OCI-LY7 (cell line): ENCODE data around the gene PAX7. TPM values are rescaled to one million over a fixed set of nuclear protein-coding genes. Genes with fewer than 3 reads are reported as not detected.

Source experiments
- BruUV-seq: library from RNA; stranded (reverse); fragments of 400-500 nt; replicated peaks from 2 replicates; lab custom pipeline; 2021; lab: Mats Ljungman, UMichigan
- CTCF ChIA-PET: fragments of 300-600 bp; sonication (Branson Sonifier 250); formaldehyde crosslinking; loops from one replicate; lab custom pipeline; 2022; ENCODE audit warnings: antibody characterized with exemption; ENCODE audit not compliant: unreplicated experiment; lab: Charles Lee
- POLR2A ChIA-PET: fragments of 300-600 bp; sonication (Branson Sonifier 250); formaldehyde crosslinking; loops from one replicate; lab custom pipeline; 2022; ENCODE audit warnings: antibody characterized with exemption; lab: Charles Lee
- DNase-seq: peaks from one replicate; pipeline ENCODE4 v3.0.0-alpha.2; 2015; ENCODE audit warnings: low spot score
- H2AFZ ChIP-seq: fragments of 200-600 bp; sonication (generic), shearing (Covaris generic); 2 replicates; pipeline ENCODE4 v1.6.1; 2014; ENCODE audit warnings: mild to moderate bottlenecking, antibody characterized with exemption, low read length, moderate library complexity
- H3K27ac ChIP-seq: fragments of 200-600 bp; sonication (generic); 2 replicates; pipeline ENCODE4 v1.5.1; 2014; ENCODE audit warnings: mixed run types, low read depth, mild to moderate bottlenecking, moderate library complexity, low read length, inconsistent platforms; ENCODE audit not compliant: poor library complexity, severe bottlenecking
- H3K36me3 ChIP-seq: fragments of 200-600 bp; sonication (generic); 2 replicates; pipeline ENCODE4 v1.6.1; 2014; ENCODE audit warnings: mild to moderate bottlenecking, antibody characterized with exemption, low read length, moderate library complexity, mixed read lengths; ENCODE audit not compliant: insufficient read depth
- H3K4me1 ChIP-seq: fragments of 200-600 bp; sonication (generic); 2 replicates; pipeline ENCODE4 v1.5.1; 2014; ENCODE audit warnings: mild to moderate bottlenecking, low read length; ENCODE audit not compliant: insufficient read depth, poor library complexity, severe bottlenecking
- H3K4me2 ChIP-seq: fragments of 200-600 bp; sonication (generic); 2 replicates; pipeline ENCODE4 v1.6.1; 2014; ENCODE audit warnings: mild to moderate bottlenecking, low read length
- H3K4me3 ChIP-seq: fragments of 200-600 bp; sonication (generic); 2 replicates; pipeline ENCODE4 v1.5.1; 2014; ENCODE audit warnings: mild to moderate bottlenecking, low read depth, low read length; ENCODE audit not compliant: poor library complexity, severe bottlenecking
- H3K79me2 ChIP-seq: fragments of 200-600 bp; sonication (generic); 2 replicates; pipeline ENCODE4 v1.6.1; 2016; ENCODE audit warnings: low read depth, mild to moderate bottlenecking, low read length, moderate library complexity, mixed read lengths; ENCODE audit not compliant: insufficient read depth
- H3K9me2 ChIP-seq: fragments of 200-600 bp; sonication (generic); 2 replicates; pipeline ENCODE4 v1.6.1; 2016; ENCODE audit warnings: mild to moderate bottlenecking, low read length, mixed read lengths; ENCODE audit not compliant: insufficient read depth
- H3K9me3 ChIP-seq: fragments of 200-600 bp; sonication (generic); 2 replicates; pipeline ENCODE4 v1.6.1; 2014; ENCODE audit warnings: mild to moderate bottlenecking, mixed run types, low read length, mixed read lengths
- H4K20me1 ChIP-seq: fragments of 200-600 bp; sonication (generic); 2 replicates; pipeline ENCODE4 v1.6.1; 2014; ENCODE audit warnings: mild to moderate bottlenecking, antibody characterized with exemption, low read length, moderate library complexity, mixed read lengths; ENCODE audit not compliant: insufficient read depth
- CTCF ChIP-seq: fragments of 200-600 bp; sonication (generic); conservative IDR thresholded peaks from 2 replicates; pipeline ENCODE4 v1.5.1; 2014; ENCODE audit warnings: mild to moderate bottlenecking, antibody characterized with exemption, low read length, moderate library complexity, mixed read lengths
- EZH2phosphoT487 ChIP-seq: fragments of 200-600 bp; sonication (generic); IDR thresholded peaks from 2 replicates; pipeline ENCODE4 v1.6.1; 2018; ENCODE audit warnings: low read depth, borderline replicate concordance, mild to moderate bottlenecking, mixed run types, antibody characterized with exemption, low read length, moderate library complexity, mixed read lengths
- intact Hi-C: fragments of 100-400 bp; cut with micrococcal nuclease; formaldehyde crosslinking; loops from one replicate; pipeline ENCODE4 v1.10.0; 2022; ENCODE audit not compliant: unreplicated experiment
- total RNA-seq, 2 experiments: library from RNA; depleted of rRNA in 1 of 2; stranded (reverse); fragments of >200 nt in 1 of 2; shearing (Covaris generic) in 1 of 2; gene quantifications; 2 replicates each; pipeline ENCODE4 v1.2.3, GENCODE V29; 2014 to 2022

The PAX7 gene
- total RNA-seq, 2 experiments from 2014 or later = not detected

DNA sequence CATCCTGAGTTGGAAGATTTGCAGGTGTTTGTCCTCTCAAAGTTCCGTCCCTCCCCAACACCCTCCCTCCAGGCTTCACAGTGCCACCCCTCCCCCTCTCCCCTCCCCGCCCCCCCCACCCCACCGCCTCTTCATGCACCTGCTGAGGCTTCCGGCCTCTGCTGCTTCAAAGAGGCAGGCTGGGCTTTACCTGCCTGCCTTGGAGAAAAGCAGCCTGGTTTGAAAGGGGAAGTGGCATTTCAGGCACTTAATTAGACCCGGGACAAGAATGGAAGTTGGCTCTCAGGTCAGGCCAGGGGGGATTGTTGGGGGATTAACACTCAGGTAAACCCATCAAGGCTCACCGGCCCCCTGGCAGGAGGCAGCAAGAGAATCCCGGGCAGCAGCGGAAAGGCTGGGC lies 21.1 kb downstream of the PAX7 start:
- ChIA-PET POLR2A (interaction anchor here (0.7 to 1.0 kb wide), 2 partner anchors 12 to 1191 kb away, joined by 3 read pairs; no protein-coding TSS in a partner anchor), CTCF (no interaction called here)
- Histone ChIP-seq H3K4me1 (peaks cover 77% of the 10 kb centered on the region), H3K9me2 (no peaks in the 10 kb centered on the region), H2AFZ (no peak overlapping the region; the same call in 1 of the 2 replicates), H3K79me2 (no peaks in the 10 kb centered on the region), H3K36me3 (no peaks in the 10 kb centered on the region), H4K20me1 (no peaks in the 10 kb centered on the region), H3K4me2 (peak overlapping the region; percentile 81), H3K4me3 (peak overlapping the region; percentile 53), H3K27ac (peak overlapping the region; percentile 74), H3K9me3 (no peaks in the 10 kb centered on the region)
- DNase-seq = peak; percentile 89
- TF ChIP-seq EZH2phosphoT487 (no peak), CTCF (no peak)
- intact Hi-C loops = no loop called here
- BruUV-seq = no TSS peak

DNA sequence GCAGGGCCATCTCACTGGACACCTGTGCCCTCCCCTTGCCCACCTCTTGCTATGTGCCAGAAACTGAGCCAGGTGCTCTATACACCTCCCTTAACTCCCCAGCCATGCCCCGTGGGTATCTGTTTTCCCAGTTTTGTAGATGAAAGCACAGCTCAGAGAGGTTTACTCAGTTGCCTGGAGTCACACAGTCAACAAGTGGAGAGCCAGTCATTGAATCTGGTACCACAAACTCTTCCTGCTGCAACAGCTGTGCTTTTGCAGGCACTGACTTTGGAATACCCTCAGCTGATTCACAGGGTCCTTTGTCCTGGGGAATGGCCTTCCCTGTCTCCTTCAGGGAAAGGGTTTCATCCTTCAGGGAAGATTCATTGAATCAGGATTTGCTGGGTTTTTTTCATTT lies 22.1 kb downstream of the PAX7 start:
- BruUV-seq = no TSS peak
- CTCF ChIA-PET = no interaction called here

More for the DNA sequence above, 22.1 kb downstream of the PAX7 start:
- Histone ChIP-seq H3K27ac (peak overlapping the region; percentile 74), H2AFZ (no peak overlapping the region), H3K9me3 (no peaks in the 10 kb centered on the region), H3K9me2 (no peaks in the 10 kb centered on the region), H4K20me1 (no peaks in the 10 kb centered on the region), H3K4me1 (peaks cover 68% of the 10 kb centered on the region), H3K4me2 (peak overlapping the region; percentile 81), H3K4me3 (peak overlapping the region; percentile 53), H3K79me2 (no peaks in the 10 kb centered on the region), H3K36me3 (no peaks in the 10 kb centered on the region)
- DNase-seq = no peak
- no peak for TF ChIP-seq CTCF
- no peak for TF ChIP-seq EZH2phosphoT487
- intact Hi-C loops = no loop called here
- POLR2A ChIA-PET = interaction anchor here (1.0 kb wide), 1 partner anchor 8 kb away, joined by 4 read pairs; no protein-coding TSS in a partner anchor
